Naive thymus-derived CD4-positive, alpha-beta T cell (primary cell): ENCODE data around the gene FAM13A. TPM values are rescaled to one million over a fixed set of nuclear protein-coding genes. Genes with fewer than 3 reads are reported as not detected.
"Not testable (repeated sequence)": the region's sequence is repeated elsewhere in the genome, so short reads cannot be mapped to it uniquely, and the experiment has no call there.

Experiments used
- ATAC-seq: fragments of 150-1000 bp; cut with Tn5 transposase; 2 replicates; pipeline ENCODE4 v1.10.0; 2021; ENCODE audit warnings: mild to moderate bottlenecking, moderate library complexity
- CTCF ChIA-PET: fragments of 350-600 bp; sonication (Branson Sonifier 250); formaldehyde crosslinking; loops from one replicate; lab custom pipeline; 2021; ENCODE audit warnings: antibody characterized with exemption; lab: Charles Lee
- POLR2A ChIA-PET: fragments of 350-600 bp; sonication (Branson Sonifier 250); formaldehyde crosslinking; loops from one replicate; lab custom pipeline; 2021; ENCODE audit warnings: antibody characterized with exemption, inconsistent platforms; lab: Charles Lee
- DNase-seq, 9 donors: peaks; one replicate each; pipeline versions ENCODE4 v3.0.0 to v3.0.0-alpha.2; 2020 to 2022; ENCODE audit warnings: mixed read lengths in 1 of 9
- H3K27ac ChIP-seq: one replicate; pipeline ENCODE4 v1.7.0; 2013; ENCODE audit warnings: mild to moderate bottlenecking, low read depth, low read length, moderate library complexity
- H3K27me3 ChIP-seq, 2 donors: one replicate each; pipeline ENCODE4 v1.7.0; 2013; ENCODE audit warnings: low read length in 2 of 2, mild to moderate bottlenecking in 2 of 2, moderate library complexity in 2 of 2; ENCODE audit not compliant: control insufficient read depth in 2 of 2, insufficient read depth in 2 of 2
- H3K36me3 ChIP-seq, 3 experiments: 1 replicate in 2 of 3; 2 replicates in 1 of 3; pipeline ENCODE4 v1.7.0; 2013; ENCODE audit warnings: low read length in 3 of 3, mild to moderate bottlenecking in 3 of 3, moderate library complexity in 1 of 3; ENCODE audit not compliant: insufficient read depth in 3 of 3, control insufficient read depth in 2 of 3
- H3K4me1 ChIP-seq, 2 donors: one replicate each; pipeline ENCODE4 v1.7.0; 2013; ENCODE audit warnings: low read length in 2 of 2, mild to moderate bottlenecking in 2 of 2, moderate library complexity in 1 of 2; ENCODE audit not compliant: control insufficient read depth in 2 of 2, insufficient read depth in 2 of 2
- H3K4me3 ChIP-seq: 2 replicates; pipeline ENCODE4 v1.7.0; 2013; ENCODE audit warnings: mild to moderate bottlenecking, low read length
- H3K9me3 ChIP-seq, 3 experiments: 1 replicate in 2 of 3; 2 replicates in 1 of 3; pipeline ENCODE4 v1.7.0; 2013; ENCODE audit warnings: low read length in 3 of 3; ENCODE audit not compliant: control insufficient read depth in 2 of 3
- H3K27ac Mint-ChIP-seq, 9 donors: one replicate each; pipeline ENCODE4 v1.8.0; 2020 to 2022; ENCODE audit warnings: mixed read lengths in 9 of 9, mild to moderate bottlenecking in 8 of 9, moderate library complexity in 5 of 9, inconsistent platforms in 2 of 9
- H3K27me3 Mint-ChIP-seq, 5 donors: one replicate each; pipeline ENCODE4 v1.8.0; 2021 to 2022; ENCODE audit warnings: mixed read lengths in 5 of 5, mild to moderate bottlenecking in 1 of 5
- H3K36me3 Mint-ChIP-seq, 5 donors: one replicate each; pipeline ENCODE4 v1.8.0; 2020 to 2022; ENCODE audit warnings: mixed read lengths in 5 of 5, mild to moderate bottlenecking in 3 of 5, inconsistent platforms in 1 of 5
- H3K4me1 Mint-ChIP-seq, 7 donors: one replicate each; pipeline ENCODE4 v1.8.0; 2020 to 2022; ENCODE audit warnings: mixed read lengths in 7 of 7, mild to moderate bottlenecking in 3 of 7, inconsistent platforms in 1 of 7
- H3K4me3 Mint-ChIP-seq, 10 donors: one replicate each; pipeline ENCODE4 v1.8.0; 2020 to 2022; ENCODE audit warnings: mild to moderate bottlenecking in 10 of 10, mixed read lengths in 10 of 10, moderate library complexity in 6 of 10, inconsistent platforms in 2 of 10
- H3K9me3 Mint-ChIP-seq, 11 donors: one replicate each; pipeline ENCODE4 v1.8.0; 2020 to 2022; ENCODE audit warnings: mixed read lengths in 11 of 11, mild to moderate bottlenecking in 4 of 11, inconsistent platforms in 1 of 11, moderate library complexity in 1 of 11
- intact Hi-C, 2 donors: fragments of 100-400 bp; cut with micrococcal nuclease; formaldehyde crosslinking; loops; one replicate each; pipeline ENCODE4 v1.15.1; 2023
- polyA plus RNA-seq, 2 donors: library from polyadenylated mRNA; unstranded; fragments of 300-500 nt; fragmentation: Illumina TruSeq; gene quantifications; one replicate each; pipeline ENCODE4 v1.2.3, GENCODE V29; 2021
- total RNA-seq, 6 experiments: library from RNA in 5 of 6; stranded (reverse) in 5 of 6; gene quantifications; 1 replicate in 5 of 6; 2 replicates in 1 of 6; pipeline ENCODE4 v1.2.3 and lab custom pipeline; 2021 to 2026

The FAM13A gene
- total and polyA plus RNA-seq, 7 experiments from 2014 or later: 4.5 to 60.4 (median 10.2) TPM

DNA sequence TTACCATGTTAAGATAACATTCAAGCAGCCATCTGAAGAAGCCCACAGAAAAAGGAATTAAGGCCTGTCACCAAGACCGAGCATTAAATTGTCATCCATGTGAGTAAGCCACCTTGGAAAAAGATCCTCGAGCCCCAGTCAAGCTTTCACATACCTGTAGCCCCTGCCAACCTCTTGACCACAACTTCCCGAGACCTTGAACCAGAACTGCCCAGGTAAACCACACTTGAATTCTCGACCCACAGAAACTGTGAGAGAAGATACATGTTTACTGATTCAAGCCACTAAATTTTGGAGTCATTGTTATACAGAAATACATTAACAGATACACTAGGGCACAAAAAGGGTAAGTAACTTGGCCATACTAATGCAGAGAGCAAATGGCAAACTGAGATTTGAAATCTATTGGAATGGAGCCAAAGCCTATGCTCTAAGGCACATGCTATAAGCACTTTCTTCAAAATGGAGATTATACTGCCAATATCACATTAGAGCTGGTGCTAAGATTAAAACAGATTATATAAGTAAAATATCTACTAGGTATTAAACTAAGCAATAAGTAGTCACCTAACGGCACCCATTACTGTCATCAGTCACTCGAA is 49.5 kb downstream of the FAM13A start:
- Histone ChIP-seq H3K4me1 (no peaks in the 10 kb centered on the region), H3K27me3 (no peaks in the 10 kb centered on the region), H3K27ac (no peak overlapping the region), H3K36me3 (no peaks in the 10 kb centered on the region), H3K4me3 (no peak overlapping the region), H3K9me3 (no peaks in the 10 kb centered on the region)
- DNase-seq (no peak), ATAC-seq (no peak)
- Mint-ChIP-seq H3K36me3 (peaks cover 0 to 7% (median 0%) of the 10 kb centered on the region in 5 donors), H3K27ac (no peak overlapping the region), H3K9me3 (peaks cover 0 to 6% (median 0%) of the 10 kb centered on the region in 11 donors), H3K4me1 (peaks cover 0 to 4% (median 0%) of the 10 kb centered on the region in 7 donors), H3K4me3 (no peak overlapping the region), H3K27me3 (peaks cover 0 to 7% (median 0%) of the 10 kb centered on the region in 5 donors)
- ChIA-PET CTCF (interaction anchor here (0.6 kb wide), 1 partner anchor 33 kb away, joined by 4 read pairs; no protein-coding TSS in a partner anchor), POLR2A (no interaction called here)
- intact Hi-C loops: no loop called here

DNA sequence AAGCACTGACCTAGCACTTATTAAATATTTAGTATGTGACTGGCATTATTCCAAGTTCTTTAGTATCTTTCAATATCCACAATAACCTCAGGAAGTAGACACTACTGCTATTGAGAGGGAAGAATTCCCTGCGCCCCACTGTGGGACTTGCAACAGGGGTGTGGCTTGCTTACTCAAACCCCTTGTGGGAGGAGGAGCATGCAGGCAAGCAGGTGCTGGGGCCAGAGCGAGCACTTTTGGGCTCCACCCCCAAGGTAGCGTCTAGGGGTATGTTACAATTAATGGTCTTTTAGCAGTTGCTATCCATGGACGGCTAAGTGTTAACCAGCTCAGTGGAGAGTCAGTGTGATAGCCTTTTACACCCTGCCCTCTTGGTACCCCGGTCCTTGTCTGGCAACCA is 50.7 kb downstream of the FAM13A start:
- POLR2A ChIA-PET: no interaction called here
- Histone ChIP-seq H3K4me1 (no peaks in the 10 kb centered on the region), H3K27me3 (no peaks in the 10 kb centered on the region), H3K9me3 (no peaks in the 10 kb centered on the region), H3K36me3 (no peaks in the 10 kb centered on the region), H3K27ac (no peak overlapping the region), H3K4me3 (no peak overlapping the region)
- Mint-ChIP-seq H3K36me3 (peaks cover 0 to 4% (median 0%) of the 10 kb centered on the region in 5 donors), H3K27me3 (peaks cover 0 to 7% (median 0%) of the 10 kb centered on the region in 5 donors), H3K27ac (no peak overlapping the region), H3K4me1 (no peaks in the 10 kb centered on the region), H3K9me3 (peaks cover 0 to 6% (median 0%) of the 10 kb centered on the region in 11 donors), H3K4me3 (no peak overlapping the region)
- intact Hi-C loops: no loop called here
- CTCF ChIA-PET: no interaction called here
- ATAC-seq (no peak), DNase-seq (no peak)

DNA sequence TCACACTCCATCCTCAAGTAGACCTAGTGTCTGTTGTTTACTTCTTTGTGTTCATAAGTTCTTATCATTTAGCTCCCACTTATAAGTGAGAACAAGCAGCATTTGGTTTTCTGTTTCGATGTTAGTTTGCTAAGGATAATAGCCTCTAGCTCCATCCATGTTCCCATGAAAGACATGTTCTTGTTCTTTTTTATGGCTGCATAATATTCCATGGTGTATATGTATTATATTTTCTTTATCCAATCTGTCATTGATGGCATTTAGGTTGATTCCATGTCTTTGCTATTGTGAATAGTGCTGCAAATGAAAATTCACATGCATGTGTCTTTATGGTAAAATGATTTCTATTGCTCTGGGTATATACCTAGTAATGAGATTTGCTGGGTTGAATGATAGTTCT is 51.9 kb downstream of the FAM13A start:
- H3K27me3 ChIP-seq, H3K9me3 ChIP-seq, intact Hi-C loops, ATAC-seq, H3K4me1 Mint-ChIP-seq, H3K9me3 Mint-ChIP-seq, H3K27ac Mint-ChIP-seq, DNase-seq, H3K4me3 ChIP-seq, H3K36me3 Mint-ChIP-seq, H3K27me3 Mint-ChIP-seq, POLR2A ChIA-PET, H3K4me1 ChIP-seq, H3K36me3 ChIP-seq, H3K4me3 Mint-ChIP-seq, H3K27ac ChIP-seq: not testable (repeated sequence)
- CTCF ChIA-PET: interaction anchor here (0.7 to 1.6 kb wide), 2 partner anchors 19 to 66 kb away, joined by 4 to 7 read pairs; no protein-coding TSS in a partner anchor

DNA sequence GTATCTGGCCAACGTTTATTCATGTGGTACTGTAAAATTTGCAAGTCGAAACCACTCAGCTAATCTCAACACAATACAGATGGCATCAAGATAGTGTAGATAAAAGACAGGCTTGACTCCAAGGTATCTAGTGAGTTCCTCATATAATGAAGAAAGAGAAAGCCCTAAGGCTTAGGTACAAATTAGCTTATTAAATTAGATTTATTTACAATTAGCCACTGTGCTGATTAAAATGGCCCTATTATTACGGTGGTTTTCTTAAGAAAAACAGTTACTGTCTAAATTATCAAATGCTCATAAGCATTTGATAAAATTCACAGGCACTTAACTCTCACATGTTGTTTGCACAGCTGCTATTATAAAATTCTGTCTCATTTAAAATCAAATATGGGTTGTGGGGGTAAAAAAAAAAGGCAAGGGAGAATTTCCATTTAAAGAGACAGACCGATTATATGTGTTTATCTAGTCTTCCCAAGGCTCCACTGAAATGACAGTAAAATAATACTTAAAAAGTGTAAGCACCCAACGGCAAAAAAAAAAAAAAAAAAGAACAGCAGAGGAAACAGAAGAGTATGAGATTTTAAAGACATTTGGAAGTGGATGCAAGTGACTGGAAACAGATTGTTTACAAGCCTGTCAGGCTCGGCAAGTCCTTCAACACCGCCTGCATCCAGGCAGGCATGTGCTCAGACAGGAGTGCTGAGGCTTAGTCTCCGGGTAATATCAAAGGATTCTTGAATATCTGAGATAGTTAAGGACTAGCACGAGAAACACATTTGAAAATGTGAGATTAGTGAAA is 55.1 kb downstream of the FAM13A start:
- H3K27me3 Mint-ChIP-seq: peaks cover 0 to 4% (median 0%) of the 10 kb centered on the region in 5 donors
- POLR2A ChIA-PET: no interaction called here

DNA sequence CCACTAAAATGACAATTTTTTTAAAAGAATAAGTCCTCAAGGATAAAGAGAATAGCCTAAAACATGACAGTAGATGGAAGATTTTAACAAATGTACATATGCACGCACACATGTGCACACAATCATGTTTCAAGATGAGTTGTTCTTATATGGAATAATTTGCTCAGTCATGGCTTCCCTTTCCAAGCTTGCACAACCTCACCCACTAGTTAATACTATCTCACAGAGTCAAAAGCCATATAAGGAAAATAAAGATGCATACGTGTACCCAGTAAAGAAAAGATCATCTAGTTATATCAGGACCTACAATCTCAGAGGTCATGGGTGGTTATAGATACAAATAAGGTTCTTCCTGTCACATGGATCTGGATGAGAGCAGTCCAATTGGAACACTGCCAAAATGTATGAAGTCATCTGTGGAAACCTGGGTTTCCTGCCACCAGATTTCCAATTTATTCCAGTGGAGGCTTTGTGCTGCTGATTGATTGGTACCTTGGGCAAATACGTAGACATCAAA is 56.1 kb downstream of the FAM13A start:
- Histone ChIP-seq H3K9me3 (no peaks in the 10 kb centered on the region), H3K4me3 (no peak overlapping the region), H3K4me1 (no peaks in the 10 kb centered on the region), H3K36me3 (no peaks in the 10 kb centered on the region), H3K27me3 (no peaks in the 10 kb centered on the region), H3K27ac (no peak overlapping the region)
- DNase-seq (no peak), ATAC-seq (peak; percentile 56)
- intact Hi-C loops: no loop called here
- H3K4me1 Mint-ChIP-seq: peaks cover 0 to 9% (median 6%) of the 10 kb centered on the region in 7 donors
- no peak overlapping the region for H3K27ac Mint-ChIP-seq
- CTCF ChIA-PET: no interaction called here
- POLR2A ChIA-PET: no interaction called here
- peaks cover 0 to 6% (median 0%) of the 10 kb centered on the region in 11 donors for H3K9me3 Mint-ChIP-seq
- H3K4me3 Mint-ChIP-seq: no peak overlapping the region
- peaks cover 0 to 4% (median 0%) of the 10 kb centered on the region in 5 donors for H3K36me3 Mint-ChIP-seq
- H3K27me3 Mint-ChIP-seq: peaks cover 0 to 4% (median 0%) of the 10 kb centered on the region in 5 donors

More for the DNA sequence above, 55.1 kb downstream of the FAM13A start:
- no peak overlapping the region for H3K4me3 Mint-ChIP-seq
- no peaks in the 10 kb centered on the region for H3K27me3 ChIP-seq
- no peaks in the 10 kb centered on the region for H3K4me1 ChIP-seq
- no peaks in the 10 kb centered on the region for H3K9me3 ChIP-seq
- H3K9me3 Mint-ChIP-seq: peaks cover 0 to 6% (median 0%) of the 10 kb centered on the region in 11 donors
- H3K36me3 ChIP-seq: no peaks in the 10 kb centered on the region
- intact Hi-C loops: no loop called here
- H3K36me3 Mint-ChIP-seq: no peaks in the 10 kb centered on the region
- CTCF ChIA-PET: interaction anchor here (0.6 to 1.1 kb wide), 2 partner anchors 21 to 790 kb away, joined by 3 read pairs; no protein-coding TSS in a partner anchor
- H3K27ac ChIP-seq: no peak overlapping the region
- DNase-seq (no peak), ATAC-seq (peak; percentile 62)
- H3K4me1 Mint-ChIP-seq: peaks cover 0 to 9% (median 6%) of the 10 kb centered on the region in 7 donors
- no peak overlapping the region for H3K27ac Mint-ChIP-seq
- H3K4me3 ChIP-seq: no peak overlapping the region

DNA sequence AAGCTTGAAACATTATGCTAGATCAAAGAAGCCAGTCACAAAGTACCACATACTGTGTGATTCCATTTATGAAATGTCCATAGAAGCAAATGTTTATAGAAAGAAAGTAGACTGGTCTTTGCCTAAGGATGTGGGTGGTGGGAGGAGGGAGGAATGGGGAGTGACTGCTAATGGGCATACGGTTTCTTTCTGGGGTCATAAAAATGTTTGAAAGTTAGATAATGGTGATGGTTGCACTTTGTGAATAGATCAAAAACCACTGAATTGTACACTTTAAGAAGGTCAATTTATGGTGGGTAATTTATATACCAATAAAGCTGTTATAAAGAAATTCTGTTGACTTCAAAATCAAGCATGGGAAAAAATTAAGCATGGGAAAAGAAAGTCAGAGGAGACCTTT is 56.6 kb downstream of the FAM13A start:
- Histone ChIP-seq H3K27me3 (no peaks in the 10 kb centered on the region), H3K36me3 (no peaks in the 10 kb centered on the region), H3K27ac (no peak overlapping the region), H3K4me1 (no peaks in the 10 kb centered on the region), H3K4me3 (no peak overlapping the region), H3K9me3 (no peaks in the 10 kb centered on the region)
- peaks cover 0 to 4% (median 0%) of the 10 kb centered on the region in 5 donors for H3K27me3 Mint-ChIP-seq
- peaks cover 0 to 5% (median 0%) of the 10 kb centered on the region in 11 donors for H3K9me3 Mint-ChIP-seq
- H3K4me3 Mint-ChIP-seq: no peak overlapping the region
- H3K27ac Mint-ChIP-seq: no peak overlapping the region
- ChIA-PET CTCF (no interaction called here), POLR2A (no interaction called here)
- intact Hi-C loops: no loop called here
- peaks cover 0 to 5% (median 0%) of the 10 kb centered on the region in 5 donors for H3K36me3 Mint-ChIP-seq
- no peak for ATAC-seq
- peaks cover 0 to 9% (median 6%) of the 10 kb centered on the region in 7 donors for H3K4me1 Mint-ChIP-seq
- no peak for DNase-seq
